GM12865 (cell line): ENCODE measurements around the gene PLEKHA5.

Experiments
- DNase-seq: peaks from one replicate; pipeline ENCODE4 v3.0.0; 2010; ENCODE audit warnings: low read depth
- H3K4me3 ChIP-seq: 2 replicates; pipeline ENCODE4 v1.5.1; 2011; ENCODE audit warnings: mild to moderate bottlenecking, low read depth, low read length, control low read depth
- CTCF ChIP-seq: IDR thresholded peaks from 2 replicates; pipeline ENCODE4 v1.5.1; 2011; ENCODE audit warnings: low read length, control low read depth, low read depth, inconsistent platforms; ENCODE audit not compliant: insufficient read depth; ENCODE audit errors: missing control alignments

Gene PLEKHA5

GRCh38 chr12:19351346-19351745, 221.8 kb downstream of the PLEKHA5 start:
- TF ChIP-seq CTCF = no peak
- no peak overlapping the region for H3K4me3 ChIP-seq
- peak; percentile 5 for DNase-seq

- no peak for DNase-seq
- no peak for TF ChIP-seq CTCF
- H3K4me3 ChIP-seq = no peak overlapping the region
Measured at GRCh38 chr12:19369691-19370148, 240.2 kb downstream of the PLEKHA5 start.

- no peak for DNase-seq
- no peak for TF ChIP-seq CTCF
- H3K4me3 ChIP-seq = no peak overlapping the region
Measured at GRCh38 chr12:19373586-19373985, 244.1 kb downstream of the PLEKHA5 start.

- H3K4me3 ChIP-seq = no peak overlapping the region
- TF ChIP-seq CTCF = no peak
- DNase-seq = no peak
Measured at GRCh38 chr12:19375888-19376287, 246.4 kb downstream of the PLEKHA5 start.

- no peak for DNase-seq
- H3K4me3 ChIP-seq = no peak overlapping the region
- TF ChIP-seq CTCF = no peak
Measured at GRCh38 chr12:19376691-19377090, 247.2 kb downstream of the PLEKHA5 start.

- DNase-seq = peak; percentile 83
- no peak overlapping the region for H3K4me3 ChIP-seq
- no peak for TF ChIP-seq CTCF
Measured at GRCh38 chr12:19382111-19382526, 252.6 kb downstream of the PLEKHA5 start.

- no peak overlapping the region for H3K4me3 ChIP-seq
- no peak for TF ChIP-seq CTCF
- DNase-seq = no peak
Measured at GRCh38 chr12:19382563-19382962, 253.0 kb downstream of the PLEKHA5 start.
